ENCODE data around the gene OR6C6.

OR6C6 gene

GRCh38 chr12:55246159-55246558 lies 50.2 kb downstream of the OR6C6 start:
- Histone ChIP-seq H3K27ac (ENCODE audit: low read depth, low read length) (no peak overlapping the region), H3K4me1 (ENCODE audit: insufficient read depth, low read length) (no peaks in the 10 kb centered on the region), H3K36me3 (ENCODE audit: insufficient read depth, low read length) (no peaks in the 10 kb centered on the region), H3K9me3 (ENCODE audit: low read length) (no peaks in the 10 kb centered on the region), H3K27me3 (ENCODE audit: control insufficient read depth in 1 of 2, insufficient read depth in 2 of 2, low read length in 2 of 2) (no peaks in the 10 kb centered on the region), H3K9ac (ENCODE audit: low read length) (no peak overlapping the region), H3K4me3 (ENCODE audit: low read depth in 1 of 2, low read length in 2 of 2) (no peak overlapping the region)

GRCh38 chr12:55244309-55244708 lies 52.1 kb downstream of the OR6C6 start, which contains the start of gene OR6C74:
OR6C74 (plus strand) TSS chr12:55244609; CDS start chr12:55247288, 2,679 bp downstream.
- Histone ChIP-seq H3K27ac (ENCODE audit: low read depth, low read length) (no peak within 1 kb of the TSS), H3K9ac (ENCODE audit: low read length) (no peak within 1 kb of the TSS), H3K27me3 (ENCODE audit: control insufficient read depth in 1 of 2, insufficient read depth in 2 of 2, low read length in 2 of 2) (no peaks in the 10 kb centered on the region), H3K9me3 (ENCODE audit: low read length) (no peaks in the 10 kb centered on the region), H3K4me3 (ENCODE audit: low read depth in 1 of 2, low read length in 2 of 2) (no peak within 1 kb of the TSS), H3K36me3 (ENCODE audit: insufficient read depth, low read length) (no peaks in the 10 kb centered on the region), H3K4me1 (ENCODE audit: insufficient read depth, low read length) (no peaks in the 10 kb centered on the region)
